ENCODE measurements around the gene RAD9A.

Gene RAD9A

GRCh38 chr11:67391304-67392182 lies at the start of gene RAD9A:
Gene RAD9A (plus strand): TSS chr11:67391986. CDS start chr11:67392045, 59 bp downstream.
- no peak for DNase-seq

DNA sequence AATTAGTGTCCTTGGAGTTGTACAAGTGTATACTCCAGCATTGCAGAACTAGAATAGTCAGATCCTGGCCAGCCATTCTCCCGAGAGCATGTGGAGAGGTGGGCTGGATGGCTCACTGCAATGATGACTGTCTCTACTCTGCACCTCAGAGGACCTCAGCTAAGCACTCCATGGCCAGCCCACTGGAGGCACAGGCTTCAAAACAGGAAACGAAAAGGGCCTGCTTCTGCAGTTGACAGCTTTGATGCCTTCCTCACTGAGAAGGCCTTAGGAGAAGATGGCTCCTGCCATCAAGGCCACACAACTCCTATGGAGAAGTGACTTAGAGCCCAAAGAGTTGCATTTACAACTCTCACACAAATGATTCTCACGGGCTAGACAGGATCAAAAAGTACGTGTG lies 47.5 kb upstream of the RAD9A start:
- no peak for DNase-seq

DNA sequence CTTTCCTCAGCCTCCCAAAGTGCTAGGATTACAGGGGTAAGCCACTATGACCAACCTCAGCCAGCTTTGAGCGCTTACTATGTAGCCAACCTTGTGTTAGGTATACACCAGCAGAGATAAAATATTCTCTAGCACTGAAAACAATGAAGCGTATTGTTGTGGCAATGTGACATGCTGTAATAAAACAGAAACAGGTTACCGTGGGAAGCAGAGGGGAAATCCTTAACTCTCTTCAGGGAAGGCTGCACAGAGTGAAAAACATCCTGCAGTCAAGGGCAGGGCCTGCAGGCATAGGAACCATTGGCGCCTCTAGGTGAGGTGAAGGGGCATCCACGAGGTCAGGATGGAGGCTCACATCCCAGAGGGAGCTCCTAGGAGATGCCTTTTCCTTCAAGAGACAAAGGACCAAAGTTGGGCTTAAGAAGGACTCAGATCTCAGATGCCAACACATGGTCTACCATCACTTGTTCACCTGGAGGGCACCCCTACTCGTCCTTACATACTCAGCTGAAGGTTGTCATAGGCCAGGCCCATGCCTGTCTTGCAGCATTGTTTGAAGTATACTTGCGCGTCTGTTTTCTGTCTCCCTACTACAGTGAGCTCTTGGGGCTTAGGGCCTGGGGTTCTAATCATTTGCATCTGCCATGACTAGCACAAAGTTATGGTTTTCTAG lies 46.4 kb upstream of the RAD9A start:
- DNase-seq = no peak

DNA sequence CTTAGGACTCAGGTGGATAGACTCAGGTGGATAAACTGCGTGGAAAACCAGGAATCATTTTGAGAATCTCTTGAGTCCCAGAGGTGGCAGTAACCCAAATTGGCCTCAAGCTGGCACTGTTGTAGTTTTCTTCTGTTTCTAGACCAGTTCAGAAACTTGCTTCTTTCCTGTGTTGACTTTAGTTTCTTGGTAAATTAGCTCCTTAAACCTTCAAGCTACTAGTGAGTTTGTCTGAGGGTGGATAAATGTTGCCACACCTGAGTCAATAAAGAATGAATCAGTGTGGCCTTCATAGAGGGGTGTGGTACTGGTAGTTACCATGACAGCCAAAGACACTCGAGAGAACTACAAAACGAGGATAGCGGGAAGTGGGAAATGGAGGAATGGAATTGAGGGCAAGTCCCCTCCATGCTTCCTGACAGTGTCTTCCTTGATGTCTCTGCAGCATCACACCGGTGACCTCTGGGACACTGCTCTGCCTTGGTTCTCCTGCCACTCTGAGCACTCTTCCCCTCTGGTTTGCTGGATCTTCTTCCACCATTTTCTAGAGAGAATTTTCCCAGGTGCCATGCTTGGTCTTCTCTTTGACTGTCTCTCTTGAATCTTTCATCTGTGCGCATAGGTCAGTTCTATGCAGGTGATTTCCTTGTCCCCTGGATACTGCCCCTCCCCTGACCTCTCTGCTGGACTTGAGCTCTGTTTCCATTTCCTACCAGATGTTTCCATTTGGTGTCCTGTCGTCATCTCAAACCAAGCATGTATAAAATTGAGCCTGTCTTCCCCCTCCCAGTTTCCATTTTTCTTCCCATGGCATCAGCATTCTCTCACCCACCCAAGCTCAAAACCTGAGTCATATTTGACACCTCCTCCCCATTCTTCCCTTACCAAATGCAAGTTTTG lies 45.6 kb upstream of the RAD9A start:
- DNase-seq = no peak

GRCh38 chr11:67347964-67348749 lies 43.6 kb upstream of the RAD9A start:
- no peak for DNase-seq

DNA sequence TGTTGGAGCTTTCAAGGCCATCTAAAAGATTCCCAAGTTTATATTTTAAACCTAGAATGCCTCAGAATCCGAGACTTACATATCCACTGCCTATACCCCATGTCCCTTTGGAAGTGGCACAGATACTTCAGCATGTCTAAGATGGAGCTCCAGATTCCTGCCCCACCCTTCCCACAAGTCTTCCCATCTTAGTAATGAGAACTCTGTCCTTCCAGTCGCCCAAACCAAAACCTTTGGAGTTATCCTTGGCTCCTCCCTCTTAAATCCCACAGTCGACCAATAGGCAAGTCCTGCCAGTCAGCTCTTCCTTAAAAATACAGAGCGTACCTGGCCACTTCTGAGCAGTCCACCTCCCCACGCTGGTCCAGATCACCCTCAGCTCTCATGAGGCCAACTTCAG lies 42.8 kb upstream of the RAD9A start:
- no peak for DNase-seq

GRCh38 chr11:67349457-67349856 lies 42.3 kb upstream of the RAD9A start:
- DNase-seq = no peak

DNA sequence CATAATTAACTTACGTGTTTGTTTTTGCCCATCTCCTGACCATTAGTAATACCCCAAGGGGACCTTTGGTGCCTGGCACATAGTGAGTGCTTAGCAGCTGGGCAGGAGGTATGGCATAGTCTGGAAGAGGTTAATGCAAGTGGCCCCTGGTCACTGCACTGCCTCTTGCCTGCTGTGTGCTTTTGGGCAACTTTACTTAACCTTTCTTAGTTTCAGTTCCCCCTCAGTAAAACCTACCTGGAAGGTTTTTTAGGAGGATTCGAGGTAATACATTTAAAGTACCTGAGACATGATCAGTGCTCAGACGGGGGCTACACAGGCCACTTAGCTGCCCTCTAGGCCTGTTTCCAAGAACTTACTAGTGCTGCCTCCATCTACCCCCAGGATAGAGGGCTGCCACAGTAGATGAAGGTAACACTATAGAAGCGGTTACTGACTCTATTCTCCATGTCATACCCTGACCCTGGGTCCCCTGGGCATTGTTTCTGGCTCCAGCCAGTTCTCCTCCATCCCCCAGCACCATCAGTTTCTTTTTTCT lies 41.8 kb upstream of the RAD9A start:
- no peak for DNase-seq

DNA sequence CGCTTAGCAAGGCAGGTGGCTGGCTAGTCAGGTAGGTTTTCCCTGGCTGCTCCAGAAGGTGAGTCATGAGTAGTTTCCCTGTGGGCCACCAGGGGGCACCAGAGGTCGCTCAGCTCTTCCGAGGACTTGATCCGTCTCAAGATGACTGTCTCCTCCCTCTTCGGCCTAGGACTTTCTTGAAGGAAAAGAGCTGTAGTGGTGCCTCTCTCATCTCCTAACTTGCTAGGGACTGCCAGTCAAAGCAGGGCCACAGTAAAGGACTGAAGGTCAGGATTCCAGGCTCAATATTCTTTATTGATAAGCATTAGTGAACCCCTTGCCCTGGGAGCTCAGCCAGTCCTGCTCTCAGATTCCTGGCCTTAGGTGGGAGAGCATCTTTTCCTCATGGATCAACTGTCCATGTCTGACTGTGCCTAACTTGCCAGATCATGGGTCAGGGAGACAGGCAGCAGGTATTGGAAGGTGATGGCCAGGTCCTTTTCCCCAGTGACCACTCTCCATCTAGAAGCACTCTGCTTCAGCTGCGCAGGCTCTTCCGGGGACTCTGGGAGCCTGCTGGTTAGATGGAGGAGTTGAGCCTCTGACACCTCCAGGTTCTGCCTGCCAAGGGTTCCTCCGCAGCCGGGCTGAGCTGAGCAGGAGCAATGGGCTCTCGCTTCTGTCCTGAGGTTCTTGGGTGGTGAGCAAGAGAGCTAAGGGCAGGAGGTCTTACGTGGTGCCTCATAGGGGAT lies 40.3 kb upstream of the RAD9A start:
- no peak for DNase-seq

GRCh38 chr11:67352546-67353316 lies 39.1 kb upstream of the RAD9A start:
- DNase-seq = no peak

- DNase-seq = no peak
Measured at GRCh38 chr11:67353317-67354074, 38.3 kb upstream of the RAD9A start, which contains the start of gene POLD4. Gene POLD4 (minus strand): TSS chr11:67353546. CDS start chr11:67353399, 147 bp downstream.

DNA sequence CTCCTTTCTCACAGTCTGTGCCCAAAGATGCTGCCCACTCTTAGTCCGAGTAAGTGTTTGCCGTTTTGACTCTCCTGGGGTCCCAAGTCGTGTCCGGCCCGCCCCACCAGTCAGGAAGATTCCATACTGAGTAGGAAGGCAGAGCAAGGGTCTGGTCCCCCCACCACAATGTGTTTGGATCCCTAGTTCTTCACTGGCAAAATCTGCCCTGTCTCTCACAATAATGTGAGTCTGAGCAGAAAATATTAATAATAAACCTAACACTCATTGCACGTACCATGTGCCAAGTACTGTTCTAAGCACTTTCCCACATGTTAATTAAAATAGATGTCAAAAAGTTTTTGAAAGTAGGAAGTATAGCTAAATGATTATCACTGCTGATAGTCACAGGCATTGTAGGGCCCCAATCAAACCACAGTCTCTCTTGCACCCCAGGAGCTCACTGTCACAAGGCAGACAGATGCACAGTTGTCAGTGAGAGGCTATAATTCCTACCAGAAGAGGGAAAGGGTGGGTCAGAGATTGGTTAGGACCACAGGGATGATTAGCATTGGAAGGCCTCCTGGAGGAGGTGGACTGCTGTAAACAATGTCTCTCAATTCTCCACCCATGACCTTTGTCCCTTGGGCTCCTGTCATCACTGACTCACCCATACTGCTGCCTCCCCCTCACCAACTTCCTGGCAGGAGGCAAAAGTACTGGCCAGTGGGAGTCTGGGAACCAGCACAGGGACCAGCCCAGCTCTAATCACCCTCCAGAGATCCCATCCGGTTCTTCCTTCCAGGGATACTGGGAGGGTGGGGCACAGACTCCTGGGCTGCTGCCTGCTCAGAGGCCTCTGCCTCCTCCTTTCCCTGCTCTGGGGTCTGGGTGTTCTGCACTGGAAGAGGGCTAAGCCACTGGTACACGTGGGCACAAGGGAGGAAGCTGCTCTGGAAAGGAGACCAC lies 37.4 kb upstream of the RAD9A start:
- no peak for DNase-seq

GRCh38 chr11:67355023-67355793 lies 36.6 kb upstream of the RAD9A start:
- DNase-seq = no peak

DNA sequence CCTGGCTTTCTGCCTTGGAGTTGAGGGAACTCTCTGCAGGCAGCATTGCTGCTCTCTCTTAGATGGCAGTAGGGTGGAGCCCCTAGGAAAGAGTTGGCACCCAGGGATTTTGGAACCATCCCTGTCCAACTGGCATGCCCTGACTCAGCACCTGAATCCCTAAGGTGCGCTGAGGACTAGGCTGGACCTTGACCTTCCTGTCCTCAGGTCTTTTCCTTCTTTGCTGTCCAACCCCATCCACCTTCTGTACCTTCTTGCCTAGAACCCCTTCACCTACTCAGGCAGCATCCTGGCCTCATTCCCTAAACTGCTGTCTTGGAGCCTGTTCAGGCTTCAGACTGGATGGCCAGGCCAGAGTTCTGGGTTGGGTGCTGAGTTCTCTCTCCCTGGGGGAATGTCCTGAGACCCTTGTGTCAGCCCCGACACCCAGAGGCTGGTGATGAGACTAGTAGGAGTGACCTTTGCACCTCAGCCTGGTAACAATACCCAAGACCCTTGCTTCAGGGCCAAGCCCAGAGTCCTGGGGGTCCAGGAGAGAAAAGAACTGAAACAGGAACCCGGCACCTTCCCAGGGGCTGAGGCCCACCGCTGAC lies 35.9 kb upstream of the RAD9A start:
- no peak for DNase-seq

DNA sequence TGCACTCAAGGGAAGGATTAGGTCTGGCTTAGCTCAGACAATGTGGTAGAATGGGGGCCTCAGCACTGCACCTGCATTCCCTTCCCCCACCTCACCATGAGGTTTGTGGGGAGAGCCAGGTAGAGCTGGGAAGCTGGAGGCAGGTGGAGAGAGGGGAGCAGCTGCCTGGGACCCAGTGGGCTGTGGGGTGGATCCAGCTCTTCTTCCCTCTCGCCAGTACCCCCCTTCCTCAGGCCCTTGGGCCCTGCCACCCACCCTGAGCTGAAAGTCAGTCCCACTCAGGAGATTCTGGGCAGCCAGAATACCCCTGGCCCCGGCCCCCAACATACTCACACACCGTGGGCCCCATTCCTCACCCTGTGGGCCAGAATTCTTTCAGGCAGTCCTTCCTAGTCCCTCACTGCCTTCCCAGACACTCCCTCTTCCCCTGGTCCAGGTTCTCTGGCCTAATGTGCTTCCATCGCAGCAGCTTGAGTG lies 35.4 kb upstream of the RAD9A start:
- no peak for DNase-seq

GRCh38 chr11:67356864-67357561 lies 34.8 kb upstream of the RAD9A start:
- DNase-seq = no peak
